HCT116 (cell line): ENCODE data around the gene TMEM86B.

ENCODE experiments used
- CTCF ChIP-seq, 3 experiments: fragments of 200-600 bp in 1 of 3; sonication (generic) in 1 of 3; IDR thresholded peaks in 2 of 3; conservative IDR thresholded peaks in 1 of 3; 2 replicates each; pipeline ENCODE4 v1.5.1; 2012 to 2017; ENCODE audit warnings: low read depth in 2 of 3, low read length in 2 of 3, antibody characterized with exemption in 1 of 3, borderline replicate concordance in 1 of 3, control low read depth in 1 of 3, mild to moderate bottlenecking in 1 of 3, mixed read lengths in 1 of 3, mixed run types in 1 of 3, moderate library complexity in 1 of 3; ENCODE audit not compliant: insufficient read depth in 1 of 3
- EGR1 ChIP-seq: IDR thresholded peaks from 2 replicates; pipeline ENCODE4 v1.6.1; 2012; ENCODE audit warnings: low read depth
- EZH2 ChIP-seq: fragments of 200-600 bp; sonication (generic); IDR thresholded peaks from 2 replicates; pipeline ENCODE4 v1.6.1; 2017; ENCODE audit warnings: antibody characterized with exemption, mixed run types
- EZH2phosphoT487 ChIP-seq: fragments of 200-600 bp; IDR thresholded peaks from 2 replicates; pipeline ENCODE4 v1.6.1; 2018; ENCODE audit warnings: antibody characterized with exemption, borderline replicate concordance
- FOSL1 ChIP-seq: IDR thresholded peaks from 2 replicates; pipeline ENCODE4 v1.6.1; 2012; ENCODE audit warnings: low read depth
- JUND ChIP-seq: IDR thresholded peaks from 2 replicates; pipeline ENCODE4 v1.6.1; 2012
- MAX ChIP-seq: IDR thresholded peaks from 2 replicates; pipeline ENCODE4 v1.6.1; 2012
- POLR2A ChIP-seq: IDR thresholded peaks from 2 replicates; pipeline ENCODE4 v1.7.0; 2011; ENCODE audit warnings: borderline replicate concordance; ENCODE audit not compliant: insufficient read depth, insufficient read length; ENCODE audit errors: extremely low read depth
- POLR2AphosphoS5 ChIP-seq: IDR thresholded peaks from 2 replicates; pipeline ENCODE4 v1.6.1; 2011; ENCODE audit warnings: mild to moderate bottlenecking, low read depth, low read length, moderate library complexity
- RAD21 ChIP-seq: IDR thresholded peaks from 2 replicates; pipeline ENCODE4 v1.6.1; 2012; ENCODE audit warnings: low read depth, mild to moderate bottlenecking
- SP1 ChIP-seq: IDR thresholded peaks from 2 replicates; pipeline ENCODE4 v1.6.1; 2012; ENCODE audit warnings: low read depth
- TCF7L2 ChIP-seq: IDR thresholded peaks from 2 replicates; pipeline ENCODE4 v1.7.0; 2011; ENCODE audit warnings: borderline replicate concordance, inconsistent platforms; ENCODE audit not compliant: insufficient read depth, insufficient read length; ENCODE audit errors: extremely low read depth
- ZNF274 ChIP-seq: fragments of 200-500 bp; sonication (Bioruptor generic); IDR thresholded peaks from 2 replicates; pipeline ENCODE4 v1.6.1; 2014; ENCODE audit warnings: mild to moderate bottlenecking, low read depth, low read length, inconsistent platforms

- TF ChIP-seq CTCF (IDR thresholded peaks at IDR 0.05 in 2 of 3, conservative IDR thresholded peaks at IDR 0.05 in 1 of 3; ENCODE audit: borderline replicate concordance in 1 of 3, insufficient read depth in 1 of 3, low read depth in 2 of 3, low read length in 2 of 3) (no peak), MAX (no peak), RAD21 (no peak), POLR2A (no peak), JUND (no peak), SP1 (no peak), TCF7L2 (no peak), EGR1 (no peak), EZH2 (no peak), EZH2phosphoT487 (no peak), FOSL1 (no peak), ZNF274 (no peak), POLR2AphosphoS5 (no peak)
These were observed 21.3 kb upstream of the TMEM86B start for GRCh38 chr19:55249841-55250240.
